Naive B cell (primary cell): ENCODE results near the gene KAT2A. TPM values are rescaled to one million over a fixed set of nuclear protein-coding genes. Genes with fewer than 3 reads are reported as not detected.

Source experiments
- ATAC-seq, 2 donors: fragments of 150-1000 bp; cut with Tn5 transposase; 2 replicates each; pipeline ENCODE4 v1.10.0; 2021; ENCODE audit warnings: low read depth in 2 of 2, mild to moderate bottlenecking in 2 of 2, moderate library complexity in 2 of 2
- DNase-seq: peaks from one replicate; pipeline ENCODE4 v3.0.0; 2022
- H3K27ac Mint-ChIP-seq, 6 donors: one replicate each; pipeline ENCODE4 v1.8.0; 2020 to 2022; ENCODE audit warnings: mild to moderate bottlenecking in 6 of 6, mixed read lengths in 6 of 6, moderate library complexity in 5 of 6, inconsistent platforms in 2 of 6
- H3K27me3 Mint-ChIP-seq, 3 donors: one replicate each; pipeline ENCODE4 v1.8.0; 2021 to 2022; ENCODE audit warnings: mixed read lengths in 3 of 3, mild to moderate bottlenecking in 1 of 3
- H3K36me3 Mint-ChIP-seq, 2 donors: one replicate each; pipeline ENCODE4 v1.8.0; 2020 to 2022; ENCODE audit warnings: mixed read lengths in 2 of 2, inconsistent platforms in 1 of 2, mild to moderate bottlenecking in 1 of 2
- H3K4me1 Mint-ChIP-seq, 3 donors: one replicate each; pipeline ENCODE4 v1.8.0; 2020 to 2022; ENCODE audit warnings: mixed read lengths in 3 of 3, inconsistent platforms in 1 of 3, mild to moderate bottlenecking in 1 of 3, moderate library complexity in 1 of 3
- H3K4me3 Mint-ChIP-seq, 8 donors: one replicate each; pipeline ENCODE4 v1.8.0; 2020 to 2022; ENCODE audit warnings: mild to moderate bottlenecking in 8 of 8, mixed read lengths in 8 of 8, moderate library complexity in 8 of 8, inconsistent platforms in 2 of 8
- H3K9me3 Mint-ChIP-seq, 7 donors: one replicate each; pipeline ENCODE4 v1.8.0; 2020 to 2022; ENCODE audit warnings: mixed read lengths in 7 of 7, mild to moderate bottlenecking in 5 of 7, inconsistent platforms in 2 of 7, moderate library complexity in 1 of 7
- polyA plus RNA-seq, 6 donors: library from polyadenylated mRNA; unstranded; fragments of 300-500 nt; fragmentation: Illumina TruSeq; gene quantifications; one replicate each; pipeline ENCODE4 v1.2.3, GENCODE V29; 2021; ENCODE audit warnings: low read depth in 6 of 6

KAT2A gene
- polyA plus RNA-seq, 6 donors from 2014 or later = 5.0 to 13.5 (median 10.1) TPM

- no peak for ATAC-seq
- DNase-seq = no peak
- peak overlapping the region in 1 of 8 donors; percentile 70 for H3K4me3 Mint-ChIP-seq
- no peaks in the 10 kb centered on the region for H3K27me3 Mint-ChIP-seq
- H3K4me1 Mint-ChIP-seq = peaks cover 44 to 77% (median 58%) of the 10 kb centered on the region in 3 donors
- H3K9me3 Mint-ChIP-seq = peaks cover 0 to 2% (median 0%) of the 10 kb centered on the region in 7 donors
- peaks cover 6 to 15% of the 10 kb centered on the region in 2 donors for H3K36me3 Mint-ChIP-seq
- peak overlapping the region in 1 of 6 donors; percentile 60 for H3K27ac Mint-ChIP-seq
Measured at GRCh38 chr17:42117397-42118125, 3.6 kb downstream of the KAT2A start.

- Mint-ChIP-seq H3K4me3 (peak overlapping the region in 6 of 8 donors; percentile 18 to 76 (median 46)), H3K27me3 (no peaks in the 10 kb centered on the region), H3K9me3 (peaks cover 0 to 2% (median 0%) of the 10 kb centered on the region in 7 donors), H3K4me1 (peaks cover 49 to 77% (median 65%) of the 10 kb centered on the region in 3 donors), H3K27ac (peak overlapping the region in 5 of 6 donors; percentile 35 to 96 (median 50)), H3K36me3 (peaks cover 6 to 15% of the 10 kb centered on the region in 2 donors)
- peak; percentile 79 for DNase-seq
- peak; percentile 37 to 47 for ATAC-seq
Measured at GRCh38 chr17:42116705-42117396, 4.3 kb downstream of the KAT2A start.

- ATAC-seq (no peak), DNase-seq (no peak)
- Mint-ChIP-seq H3K9me3 (peaks cover 0 to 2% (median 0%) of the 10 kb centered on the region in 7 donors), H3K27me3 (no peaks in the 10 kb centered on the region), H3K36me3 (peaks cover 10 to 23% of the 10 kb centered on the region in 2 donors), H3K27ac (peak overlapping the region in 1 of 6 donors; percentile 96), H3K4me3 (peak overlapping the region in 2 of 8 donors; percentile 59 to 75), H3K4me1 (peaks cover 48 to 77% (median 62%) of the 10 kb centered on the region in 3 donors)
Measured at GRCh38 chr17:42114118-42114517, 7.0 kb downstream of the KAT2A start.

- no peak for DNase-seq
- Mint-ChIP-seq H3K4me3 (peak overlapping the region in 2 of 8 donors; percentile 12 to 89), H3K27ac (peak overlapping the region in 2 of 6 donors; percentile 83 to 96), H3K27me3 (no peaks in the 10 kb centered on the region), H3K9me3 (peaks cover 0 to 2% (median 0%) of the 10 kb centered on the region in 7 donors), H3K4me1 (peaks cover 46 to 73% (median 57%) of the 10 kb centered on the region in 3 donors), H3K36me3 (peaks cover 10 to 23% of the 10 kb centered on the region in 2 donors)
- ATAC-seq = no peak
Measured at GRCh38 chr17:42113293-42114069, 7.7 kb downstream of the KAT2A start.

- ATAC-seq (peak; percentile 80 to 81), DNase-seq (peak; percentile 75)
- Mint-ChIP-seq H3K4me3 (peak within 1 kb of the TSS; percentile 85 to 95 (median 90)), H3K9me3 (peaks cover 0 to 2% (median 0%) of the 10 kb centered on the region in 7 donors), H3K36me3 (peaks cover 10 to 20% of the 10 kb centered on the region in 2 donors), H3K4me1 (peaks cover 48 to 75% (median 58%) of the 10 kb centered on the region in 3 donors), H3K27me3 (no peaks in the 10 kb centered on the region), H3K27ac (peak within 1 kb of the TSS; percentile 79 to 96 (median 92))
Measured at GRCh38 chr17:42112552-42113176, 8.5 kb downstream of the KAT2A start, which contains the start of gene DHX58. TSS of gene DHX58 (minus strand) at chr17:42112714. CDS start at chr17:42111892, 822 bp downstream.

GRCh38 chr17:42111871-42112551 is 9.2 kb downstream of the KAT2A start:
- Mint-ChIP-seq H3K4me3 (peak overlapping the region; percentile 85 to 95 (median 90)), H3K27me3 (no peaks in the 10 kb centered on the region), H3K4me1 (peaks cover 47 to 75% (median 55%) of the 10 kb centered on the region in 3 donors), H3K9me3 (peaks cover 0 to 2% (median 0%) of the 10 kb centered on the region in 7 donors), H3K27ac (peak overlapping the region; percentile 79 to 96 (median 92)), H3K36me3 (peaks cover 10 to 14% of the 10 kb centered on the region in 2 donors)
- ATAC-seq (no peak), DNase-seq (no peak)

GRCh38 chr17:42111265-42111636 is 9.9 kb downstream of the KAT2A start:
- Mint-ChIP-seq H3K9me3 (peaks cover 0 to 2% (median 0%) of the 10 kb centered on the region in 7 donors), H3K4me3 (peak overlapping the region in 6 of 8 donors; percentile 15 to 92 (median 87)), H3K27me3 (no peaks in the 10 kb centered on the region), H3K36me3 (peaks cover 4 to 8% of the 10 kb centered on the region in 2 donors), H3K27ac (peak overlapping the region in 2 of 6 donors; percentile 86 to 91), H3K4me1 (peaks cover 41 to 68% (median 48%) of the 10 kb centered on the region in 3 donors)
- no peak for ATAC-seq
- no peak for DNase-seq

GRCh38 chr17:42110301-42111264 is 10.6 kb downstream of the KAT2A start:
- no peaks in the 10 kb centered on the region for H3K27me3 Mint-ChIP-seq
- H3K27ac Mint-ChIP-seq = peak overlapping the region in 4 of 6 donors; percentile 60 to 91 (median 86)
- peaks cover 4 to 8% of the 10 kb centered on the region in 2 donors for H3K36me3 Mint-ChIP-seq
- peak overlapping the region; percentile 51 to 91 (median 68) for H3K4me3 Mint-ChIP-seq
- peaks cover 0 to under 1% (median 0%) of the 10 kb centered on the region in 7 donors for H3K9me3 Mint-ChIP-seq
- DNase-seq (no peak), ATAC-seq (no peak)
- H3K4me1 Mint-ChIP-seq = peaks cover 40 to 65% (median 41%) of the 10 kb centered on the region in 3 donors

GRCh38 chr17:42109086-42109485 is 12.1 kb downstream of the KAT2A start:
- DNase-seq = no peak
- Mint-ChIP-seq H3K27me3 (no peaks in the 10 kb centered on the region), H3K4me1 (peaks cover 31 to 53% (median 32%) of the 10 kb centered on the region in 3 donors), H3K36me3 (peaks cover 4 to 8% of the 10 kb centered on the region in 2 donors), H3K27ac (no peak overlapping the region), H3K9me3 (no peaks in the 10 kb centered on the region), H3K4me3 (peak overlapping the region in 5 of 8 donors; percentile 3 to 57 (median 15))
- ATAC-seq = no peak

GRCh38 chr17:42107597-42108576 is 13.3 kb downstream of the KAT2A start:
- ATAC-seq (peak; percentile 77 to 81), DNase-seq (peak; percentile 83)
- H3K4me1 Mint-ChIP-seq = peaks cover 27 to 45% (median 30%) of the 10 kb centered on the region in 3 donors
- peak overlapping the region in 1 of 6 donors; percentile 80 for H3K27ac Mint-ChIP-seq
- peaks cover 4 to 8% of the 10 kb centered on the region in 2 donors for H3K36me3 Mint-ChIP-seq
- no peaks in the 10 kb centered on the region for H3K9me3 Mint-ChIP-seq
- H3K27me3 Mint-ChIP-seq = no peaks in the 10 kb centered on the region
- peak overlapping the region; percentile 56 to 87 (median 68) for H3K4me3 Mint-ChIP-seq
